ENCODE results near the gene KCNMA1. TPM values are rescaled to one million over a fixed set of nuclear protein-coding genes. Genes with fewer than 3 reads are reported as not detected.

KCNMA1 gene
- total RNA-seq, 1 donor from 2014 or later = 94.3 TPM

DNA sequence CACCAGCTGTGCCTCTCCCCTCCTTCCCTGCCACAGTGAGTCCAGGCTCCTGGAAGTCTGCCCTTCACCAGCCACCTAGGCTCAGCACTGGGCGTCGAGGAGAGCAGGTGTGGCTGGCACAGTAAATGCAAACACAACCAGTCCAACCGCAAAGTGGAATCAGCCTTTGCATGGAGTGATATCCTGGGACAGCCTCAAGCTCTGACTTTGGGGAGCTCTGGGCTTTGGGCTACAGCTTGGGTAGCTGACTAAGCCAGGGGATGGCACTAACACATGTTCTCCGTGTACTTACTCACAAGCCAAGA lies 312.4 kb downstream of the KCNMA1 start:
- H3K4me3 ChIP-seq = no peak overlapping the region
- no peaks in the 10 kb centered on the region for H3K4me1 ChIP-seq
- no peak for TF ChIP-seq POLR2AphosphoS5 (IDR thresholded peaks at IDR 0.05; ENCODE audit: insufficient read depth in 1 of 2, low read depth in 1 of 2)
- TF ChIP-seq, protein P1, sequence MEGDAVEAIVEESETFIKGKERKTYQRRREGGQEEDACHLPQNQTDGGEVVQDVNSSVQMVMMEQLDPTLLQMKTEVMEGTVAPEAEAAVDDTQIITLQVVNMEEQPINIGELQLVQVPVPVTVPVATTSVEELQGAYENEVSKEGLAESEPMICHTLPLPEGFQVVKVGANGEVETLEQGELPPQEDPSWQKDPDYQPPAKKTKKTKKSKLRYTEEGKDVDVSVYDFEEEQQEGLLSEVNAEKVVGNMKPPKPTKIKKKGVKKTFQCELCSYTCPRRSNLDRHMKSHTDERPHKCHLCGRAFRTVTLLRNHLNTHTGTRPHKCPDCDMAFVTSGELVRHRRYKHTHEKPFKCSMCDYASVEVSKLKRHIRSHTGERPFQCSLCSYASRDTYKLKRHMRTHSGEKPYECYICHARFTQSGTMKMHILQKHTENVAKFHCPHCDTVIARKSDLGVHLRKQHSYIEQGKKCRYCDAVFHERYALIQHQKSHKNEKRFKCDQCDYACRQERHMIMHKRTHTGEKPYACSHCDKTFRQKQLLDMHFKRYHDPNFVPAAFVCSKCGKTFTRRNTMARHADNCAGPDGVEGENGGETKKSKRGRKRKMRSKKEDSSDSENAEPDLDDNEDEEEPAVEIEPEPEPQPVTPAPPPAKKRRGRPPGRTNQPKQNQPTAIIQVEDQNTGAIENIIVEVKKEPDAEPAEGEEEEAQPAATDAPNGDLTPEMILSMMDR (IDR thresholded peaks at IDR 0.05) = no peak
- no peak for TF ChIP-seq POLR2A (IDR thresholded peaks at IDR 0.05)
- H3K36me3 ChIP-seq = no peaks in the 10 kb centered on the region
- no peaks in the 10 kb centered on the region for H3K27me3 ChIP-seq
- no peak overlapping the region for H3K27ac ChIP-seq
- intact Hi-C loops (cut with DNase I) = no loop called here
- H3K9me3 ChIP-seq = no peaks in the 10 kb centered on the region
- DNase-seq (ENCODE audit: extremely low spot score in 2 of 2) = no peak

DNA sequence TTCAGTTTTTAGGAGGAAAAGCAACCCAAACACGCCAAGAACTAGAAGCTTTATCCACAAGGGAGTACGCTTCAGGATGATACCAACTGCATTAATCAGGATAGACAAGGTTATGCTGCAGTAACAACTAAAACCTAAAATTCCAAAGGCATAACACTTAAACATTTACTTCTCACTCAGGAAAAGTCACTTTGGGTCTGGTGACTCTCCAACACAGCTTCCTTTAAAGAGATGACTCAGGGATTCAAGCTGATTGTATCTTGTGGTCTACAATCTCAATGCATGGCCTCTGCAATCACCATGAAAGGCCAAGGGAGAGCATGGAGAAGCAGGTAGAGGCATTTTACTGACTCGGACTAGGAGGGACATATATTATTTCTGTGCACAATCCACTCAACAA lies 315.8 kb downstream of the KCNMA1 start:
- TF ChIP-seq POLR2AphosphoS5 (IDR thresholded peaks at IDR 0.05; ENCODE audit: insufficient read depth in 1 of 2, low read depth in 1 of 2) = no peak
- TF ChIP-seq, protein P1 (IDR thresholded peaks at IDR 0.05) = no peak
- TF ChIP-seq POLR2A (IDR thresholded peaks at IDR 0.05) = no peak
- DNase-seq (ENCODE audit: extremely low spot score in 2 of 2) = no peak
- Histone ChIP-seq H3K4me1 (no peaks in the 10 kb centered on the region), H3K27me3 (no peaks in the 10 kb centered on the region), H3K4me3 (no peak overlapping the region), H3K9me3 (no peaks in the 10 kb centered on the region), H3K36me3 (no peaks in the 10 kb centered on the region), H3K27ac (no peak overlapping the region)
- intact Hi-C loops (cut with DNase I) = no loop called here

DNA sequence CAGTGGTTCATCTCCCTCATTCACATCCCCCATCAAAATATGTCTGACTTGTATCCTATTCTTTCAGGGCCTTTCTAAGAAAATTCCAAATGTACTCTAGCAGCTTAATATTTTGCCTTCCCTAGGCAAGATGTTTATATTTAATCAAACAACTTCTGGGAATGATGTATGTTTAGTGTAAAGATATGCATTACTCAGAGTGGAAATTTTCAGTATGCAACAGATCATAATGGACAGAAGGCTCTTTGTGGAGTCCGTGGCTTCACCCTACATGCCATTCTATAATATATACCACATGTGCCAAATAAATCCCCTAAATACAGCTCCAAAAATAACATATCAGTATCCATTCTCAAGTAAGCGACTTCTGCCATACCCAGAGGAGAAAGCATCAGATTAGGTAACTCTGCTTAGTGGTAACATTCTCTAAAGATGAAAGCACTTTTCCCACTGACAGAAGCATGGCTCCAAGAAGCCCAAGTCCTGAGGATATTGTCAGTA lies 316.6 kb downstream of the KCNMA1 start:
- no peak overlapping the region for H3K4me3 ChIP-seq
- DNase-seq (ENCODE audit: extremely low spot score in 2 of 2) = no peak

DNA sequence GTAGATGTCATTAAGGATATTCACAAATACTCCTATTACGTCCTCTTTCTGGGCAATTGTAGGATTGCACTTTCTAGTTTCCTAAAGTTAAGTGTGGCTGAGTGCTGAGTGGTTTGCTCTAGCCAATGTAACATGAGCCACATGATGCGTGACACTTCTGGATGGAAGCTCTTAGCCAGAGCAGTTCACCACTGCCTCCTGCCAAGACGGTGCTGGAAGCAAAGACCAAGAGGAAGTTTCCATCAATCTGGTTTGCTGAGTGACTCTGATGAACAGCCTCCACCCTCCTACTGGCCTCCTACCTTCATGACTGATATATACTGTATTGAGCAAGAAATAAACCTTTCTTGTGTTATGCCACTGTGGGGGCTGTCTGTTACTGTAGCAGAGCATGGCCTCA lies 318.1 kb downstream of the KCNMA1 start:
- Histone ChIP-seq H3K9me3 (no peaks in the 10 kb centered on the region), H3K4me1 (no peaks in the 10 kb centered on the region), H3K36me3 (no peaks in the 10 kb centered on the region), H3K27ac (no peak overlapping the region), H3K4me3 (no peak overlapping the region), H3K27me3 (no peaks in the 10 kb centered on the region)
- intact Hi-C loops (cut with DNase I) = no loop called here
- DNase-seq (ENCODE audit: extremely low spot score in 2 of 2) = no peak
- TF ChIP-seq, protein P1 (IDR thresholded peaks at IDR 0.05) = no peak
- TF ChIP-seq POLR2A (IDR thresholded peaks at IDR 0.05) = no peak
- TF ChIP-seq POLR2AphosphoS5 (IDR thresholded peaks at IDR 0.05; ENCODE audit: insufficient read depth in 1 of 2, low read depth in 1 of 2) = no peak

More for the DNA sequence above, 316.6 kb downstream of the KCNMA1 start:
- TF ChIP-seq POLR2AphosphoS5 (IDR thresholded peaks at IDR 0.05; ENCODE audit: insufficient read depth in 1 of 2, low read depth in 1 of 2) (no peak), POLR2A (IDR thresholded peaks at IDR 0.05) (no peak)
- TF ChIP-seq, protein P1 (IDR thresholded peaks at IDR 0.05) = no peak
- H3K27ac ChIP-seq = no peak overlapping the region
- intact Hi-C loops (cut with DNase I) = no loop called here
- H3K27me3 ChIP-seq = no peaks in the 10 kb centered on the region
- no peaks in the 10 kb centered on the region for H3K9me3 ChIP-seq
- no peaks in the 10 kb centered on the region for H3K4me1 ChIP-seq
- H3K36me3 ChIP-seq = no peaks in the 10 kb centered on the region

DNA sequence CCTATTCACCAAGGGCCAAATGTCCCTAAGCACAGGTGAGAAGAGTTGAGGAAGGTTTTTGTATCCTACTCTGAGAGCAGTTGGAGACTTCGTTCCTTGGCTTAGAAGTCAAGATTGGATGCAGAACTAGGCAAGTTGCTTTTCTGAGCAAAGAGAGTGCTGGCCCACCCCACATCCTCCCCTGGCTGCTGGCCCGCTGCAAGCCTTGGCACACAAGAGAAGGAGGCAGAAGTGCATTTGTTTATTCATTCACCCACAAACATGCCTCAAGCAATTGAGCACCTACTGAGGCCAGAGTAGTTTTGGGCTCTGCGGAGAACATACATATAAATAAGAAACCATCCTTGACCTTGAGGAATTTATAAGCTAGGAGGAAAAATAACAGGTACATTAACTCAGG lies 318.9 kb downstream of the KCNMA1 start:
- no peak overlapping the region for H3K27ac ChIP-seq
- no peak for DNase-seq (ENCODE audit: extremely low spot score in 2 of 2)
- no peaks in the 10 kb centered on the region for H3K36me3 ChIP-seq
- no peaks in the 10 kb centered on the region for H3K4me1 ChIP-seq
- H3K4me3 ChIP-seq = no peak overlapping the region
- intact Hi-C loops (cut with DNase I) = no loop called here
- H3K27me3 ChIP-seq = no peaks in the 10 kb centered on the region
- TF ChIP-seq POLR2A (IDR thresholded peaks at IDR 0.05) (no peak), POLR2AphosphoS5 (IDR thresholded peaks at IDR 0.05; ENCODE audit: insufficient read depth in 1 of 2, low read depth in 1 of 2) (no peak)
- TF ChIP-seq, protein P1 (IDR thresholded peaks at IDR 0.05) = no peak
- H3K9me3 ChIP-seq = no peaks in the 10 kb centered on the region

All from vagina (tissue), 2 donors.